Panc1 (cell line): ENCODE measurements around the gene BCO2. TPM values are rescaled to one million over a fixed set of nuclear protein-coding genes. Genes with fewer than 3 reads are reported as not detected.

Experiments
- ATAC-seq: fragments of 200-7000 bp; cut with Tn5 transposase; 2 replicates; pipeline ENCODE4 v1.9.1; 2020; ENCODE audit warnings: mild to moderate bottlenecking, moderate library complexity
- BruUV-seq: library from RNA; stranded (reverse); fragments of 400-500 nt; replicated peaks from 2 replicates; lab custom pipeline; 2021; lab: Mats Ljungman, UMichigan
- CTCF ChIA-PET: fragments of 300-600 bp; sonication (Branson Sonifier 250); formaldehyde crosslinking; loops from one replicate; lab custom pipeline; 2022; ENCODE audit warnings: antibody characterized with exemption; lab: Charles Lee
- POLR2A ChIA-PET: fragments of 300-600 bp; sonication (Branson Sonifier 250); formaldehyde crosslinking; loops from one replicate; lab custom pipeline; 2022; ENCODE audit warnings: antibody characterized with exemption; lab: Charles Lee
- DNase-seq: peaks from one replicate; pipeline ENCODE4 v3.0.0-alpha.2; 2010; ENCODE audit warnings: low read depth, low spot score
- H3K27ac ChIP-seq: 2 replicates; pipeline ENCODE4 v1.5.1; 2011; ENCODE audit warnings: mild to moderate bottlenecking, low read length, inconsistent platforms
- H3K27me3 ChIP-seq: fragments of 200-500 bp; sonication (Bioruptor generic); 2 replicates; pipeline ENCODE4 v1.6.0; 2014; ENCODE audit warnings: low read length, inconsistent platforms; ENCODE audit not compliant: control insufficient read depth, insufficient read depth
- H3K36me3 ChIP-seq: fragments of 200-500 bp; sonication (Bioruptor generic); 2 replicates; pipeline ENCODE4 v1.5.1; 2014; ENCODE audit warnings: inconsistent platforms, mild to moderate bottlenecking, low read length, moderate library complexity; ENCODE audit not compliant: control insufficient read depth, insufficient read depth
- H3K4me1 ChIP-seq: 2 replicates; pipeline ENCODE4 v1.5.1; 2011; ENCODE audit warnings: inconsistent platforms, mild to moderate bottlenecking, low read length, moderate library complexity; ENCODE audit not compliant: control insufficient read depth, insufficient read depth
- H3K4me3 ChIP-seq, 2 experiments: 2 replicates each; pipeline ENCODE4 v1.5.1; 2011 to 2012; ENCODE audit warnings: low read depth in 2 of 2, low read length in 2 of 2, mild to moderate bottlenecking in 2 of 2, inconsistent platforms in 1 of 2, moderate library complexity in 1 of 2
- H3K9me3 ChIP-seq: fragments of 200-500 bp; sonication (Bioruptor generic); 2 replicates; pipeline ENCODE4 v1.5.1; 2014; ENCODE audit warnings: low read depth, mild to moderate bottlenecking, inconsistent platforms, low read length, moderate library complexity; ENCODE audit not compliant: control insufficient read depth, insufficient read depth
- CTCF ChIP-seq: fragments of 450-650 bp; IDR thresholded peaks from 2 replicates; pipeline ENCODE4 v1.5.1; 2017; ENCODE audit warnings: mild to moderate bottlenecking
- POLR2AphosphoS5 ChIP-seq: IDR thresholded peaks from 2 replicates; pipeline ENCODE4 v1.6.1; 2012; ENCODE audit warnings: mild to moderate bottlenecking, low read depth, low read length, moderate library complexity
- SIN3A ChIP-seq: IDR thresholded peaks from 2 replicates; pipeline ENCODE4 v1.6.1; 2012; ENCODE audit warnings: low read depth, mild to moderate bottlenecking, low read length, moderate library complexity, borderline replicate concordance; ENCODE audit not compliant: insufficient read depth
- TCF7L2 ChIP-seq: IDR thresholded peaks from 2 replicates; pipeline ENCODE4 v1.6.1; 2011; ENCODE audit warnings: mild to moderate bottlenecking, low read depth, low read length, inconsistent platforms
- in situ Hi-C: cut with HindIII; loops from 2 replicates; pipeline ENCODE4 v1.10.0; 2016; ENCODE audit warnings: low sequenced_read_pairs, low pct_unique_long_range_greater_than_20kb
- intact Hi-C: fragments of 100-400 bp; cut with micrococcal nuclease; formaldehyde crosslinking; loops from one replicate; pipeline ENCODE4 v1.10.0; 2022; ENCODE audit not compliant: unreplicated experiment
- total RNA-seq: library from RNA; stranded (reverse); gene quantifications from one replicate; pipeline ENCODE4 v1.2.1, GENCODE V29; 2021; ENCODE audit not compliant: unreplicated experiment
- TF ChIP-seq, protein P1 (sequence below), 2 experiments: IDR thresholded peaks; 2 replicates each; pipeline ENCODE4 v1.6.1; 2011 to 2012; ENCODE audit warnings: low read depth in 2 of 2, control low read depth in 1 of 2, low read length in 1 of 2, mild to moderate bottlenecking in 1 of 2, moderate library complexity in 1 of 2; ENCODE audit not compliant: insufficient read depth in 1 of 2

BCO2 gene
- total RNA-seq, 1 experiment from 2014 or later: 2.5 TPM

GRCh38 chr11:112255067-112255720, 79.9 kb downstream of the BCO2 start:
- TF ChIP-seq TCF7L2 (no peak), CTCF (no peak), POLR2AphosphoS5 (no peak), SIN3A (no peak)
- TF ChIP-seq, protein P1, sequence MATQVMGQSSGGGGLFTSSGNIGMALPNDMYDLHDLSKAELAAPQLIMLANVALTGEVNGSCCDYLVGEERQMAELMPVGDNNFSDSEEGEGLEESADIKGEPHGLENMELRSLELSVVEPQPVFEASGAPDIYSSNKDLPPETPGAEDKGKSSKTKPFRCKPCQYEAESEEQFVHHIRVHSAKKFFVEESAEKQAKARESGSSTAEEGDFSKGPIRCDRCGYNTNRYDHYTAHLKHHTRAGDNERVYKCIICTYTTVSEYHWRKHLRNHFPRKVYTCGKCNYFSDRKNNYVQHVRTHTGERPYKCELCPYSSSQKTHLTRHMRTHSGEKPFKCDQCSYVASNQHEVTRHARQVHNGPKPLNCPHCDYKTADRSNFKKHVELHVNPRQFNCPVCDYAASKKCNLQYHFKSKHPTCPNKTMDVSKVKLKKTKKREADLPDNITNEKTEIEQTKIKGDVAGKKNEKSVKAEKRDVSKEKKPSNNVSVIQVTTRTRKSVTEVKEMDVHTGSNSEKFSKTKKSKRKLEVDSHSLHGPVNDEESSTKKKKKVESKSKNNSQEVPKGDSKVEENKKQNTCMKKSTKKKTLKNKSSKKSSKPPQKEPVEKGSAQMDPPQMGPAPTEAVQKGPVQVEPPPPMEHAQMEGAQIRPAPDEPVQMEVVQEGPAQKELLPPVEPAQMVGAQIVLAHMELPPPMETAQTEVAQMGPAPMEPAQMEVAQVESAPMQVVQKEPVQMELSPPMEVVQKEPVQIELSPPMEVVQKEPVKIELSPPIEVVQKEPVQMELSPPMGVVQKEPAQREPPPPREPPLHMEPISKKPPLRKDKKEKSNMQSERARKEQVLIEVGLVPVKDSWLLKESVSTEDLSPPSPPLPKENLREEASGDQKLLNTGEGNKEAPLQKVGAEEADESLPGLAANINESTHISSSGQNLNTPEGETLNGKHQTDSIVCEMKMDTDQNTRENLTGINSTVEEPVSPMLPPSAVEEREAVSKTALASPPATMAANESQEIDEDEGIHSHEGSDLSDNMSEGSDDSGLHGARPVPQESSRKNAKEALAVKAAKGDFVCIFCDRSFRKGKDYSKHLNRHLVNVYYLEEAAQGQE (IDR thresholded peaks at IDR 0.05; ENCODE audit: insufficient read depth in 1 of 2, low read depth in 2 of 2, low read length in 1 of 2): no peak
- intact Hi-C loops (no loop called here), in situ Hi-C loops (no loop called here)
- Histone ChIP-seq H3K27me3 (no peaks in the 10 kb centered on the region), H3K4me3 (no peak overlapping the region), H3K4me1 (0 out of 2 replicates have a peak, but pooled peaks cover 5% of the 10 kb centered on the region), H3K9me3 (no peaks in the 10 kb centered on the region), H3K27ac (peak overlapping the region; percentile 39; the same call in 1 of the 2 replicates), H3K36me3 (no peaks in the 10 kb centered on the region)
- BruUV-seq: no TSS peak
- DNase-seq (peak; percentile 71), ATAC-seq (peak; percentile 82)
- CTCF ChIA-PET: interaction anchor here (0.6 kb wide), 1 partner anchor 19 kb away, joined by 4 read pairs; no protein-coding TSS in a partner anchor
- POLR2A ChIA-PET: interaction anchor here (0.6 kb wide), 1 partner anchor 61 kb away, joined by 3 read pairs; no protein-coding TSS in a partner anchor

- DNase-seq: no peak
- CTCF ChIA-PET: no interaction called here
- TF ChIP-seq, protein P1 (IDR thresholded peaks at IDR 0.05; ENCODE audit: insufficient read depth in 1 of 2, low read depth in 2 of 2, low read length in 1 of 2): no peak
- TF ChIP-seq TCF7L2 (no peak), POLR2AphosphoS5 (no peak), SIN3A (no peak), CTCF (no peak)
- no TSS peak for BruUV-seq
- ATAC-seq: no peak
- Histone ChIP-seq H3K4me1 (0 out of 2 replicates have a peak, but pooled peaks cover under 1% of the 10 kb centered on the region), H3K9me3 (no peaks in the 10 kb centered on the region), H3K4me3 (no peak within 1 kb of the TSS), H3K27me3 (no peaks in the 10 kb centered on the region), H3K36me3 (no peaks in the 10 kb centered on the region), H3K27ac (no peak within 1 kb of the TSS)
- intact Hi-C loops: no loop called here
- in situ Hi-C loops: no loop called here
- POLR2A ChIA-PET: no interaction called here
These were observed 85.2 kb downstream of the BCO2 start, which contains the start of gene PLET1 for GRCh38 chr11:112260490-112260889. Gene PLET1, minus strand, starts transcription at chr11:112260860. Its CDS starts 271 bp downstream, at chr11:112260589.
